Measurements from ENCODE around the gene SSBP3.

SSBP3 gene

DNA sequence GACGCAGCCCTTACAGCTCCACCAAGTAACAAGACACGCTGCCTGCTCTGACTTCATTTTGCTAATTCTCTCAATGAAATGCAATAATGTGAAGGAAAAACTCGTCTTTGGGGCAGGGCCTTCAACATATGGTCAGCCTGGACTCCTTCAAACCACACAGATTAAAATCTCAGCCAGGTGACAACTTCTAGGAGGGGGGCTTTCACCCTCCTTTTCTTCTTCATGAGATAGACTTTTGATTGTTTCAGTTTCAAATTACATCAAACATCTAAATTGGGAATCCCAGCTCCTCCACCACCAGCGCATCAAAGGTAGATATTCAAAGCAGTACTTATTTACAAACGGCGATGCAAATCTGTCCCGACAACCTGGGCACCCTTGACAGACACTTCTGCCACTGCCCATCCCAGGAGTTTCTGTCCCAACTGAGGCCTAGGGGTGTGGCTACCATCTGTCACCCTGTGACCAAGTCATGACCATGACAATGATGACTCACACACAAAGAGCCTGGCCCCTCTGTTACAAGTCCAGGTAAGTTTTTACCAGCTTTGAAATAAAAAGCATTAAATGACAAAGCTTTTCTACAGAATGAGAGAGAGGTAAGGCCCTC lies 29.7 kb downstream of the SSBP3 start:
- DNase-seq (ENCODE audit: low spot score), result peak; percentile 86
- in situ Hi-C loops (cut with MboI; ENCODE audit: low pct_unique_long_range_greater_than_20kb, low sequenced_read_pairs, unreplicated experiment), result no loop called here
- TF ChIP-seq, protein P1, sequence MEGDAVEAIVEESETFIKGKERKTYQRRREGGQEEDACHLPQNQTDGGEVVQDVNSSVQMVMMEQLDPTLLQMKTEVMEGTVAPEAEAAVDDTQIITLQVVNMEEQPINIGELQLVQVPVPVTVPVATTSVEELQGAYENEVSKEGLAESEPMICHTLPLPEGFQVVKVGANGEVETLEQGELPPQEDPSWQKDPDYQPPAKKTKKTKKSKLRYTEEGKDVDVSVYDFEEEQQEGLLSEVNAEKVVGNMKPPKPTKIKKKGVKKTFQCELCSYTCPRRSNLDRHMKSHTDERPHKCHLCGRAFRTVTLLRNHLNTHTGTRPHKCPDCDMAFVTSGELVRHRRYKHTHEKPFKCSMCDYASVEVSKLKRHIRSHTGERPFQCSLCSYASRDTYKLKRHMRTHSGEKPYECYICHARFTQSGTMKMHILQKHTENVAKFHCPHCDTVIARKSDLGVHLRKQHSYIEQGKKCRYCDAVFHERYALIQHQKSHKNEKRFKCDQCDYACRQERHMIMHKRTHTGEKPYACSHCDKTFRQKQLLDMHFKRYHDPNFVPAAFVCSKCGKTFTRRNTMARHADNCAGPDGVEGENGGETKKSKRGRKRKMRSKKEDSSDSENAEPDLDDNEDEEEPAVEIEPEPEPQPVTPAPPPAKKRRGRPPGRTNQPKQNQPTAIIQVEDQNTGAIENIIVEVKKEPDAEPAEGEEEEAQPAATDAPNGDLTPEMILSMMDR (IDR thresholded peaks at IDR 0.05; ENCODE audit: extremely low read depth, insufficient read depth, missing control alignments), result no peak

DNA sequence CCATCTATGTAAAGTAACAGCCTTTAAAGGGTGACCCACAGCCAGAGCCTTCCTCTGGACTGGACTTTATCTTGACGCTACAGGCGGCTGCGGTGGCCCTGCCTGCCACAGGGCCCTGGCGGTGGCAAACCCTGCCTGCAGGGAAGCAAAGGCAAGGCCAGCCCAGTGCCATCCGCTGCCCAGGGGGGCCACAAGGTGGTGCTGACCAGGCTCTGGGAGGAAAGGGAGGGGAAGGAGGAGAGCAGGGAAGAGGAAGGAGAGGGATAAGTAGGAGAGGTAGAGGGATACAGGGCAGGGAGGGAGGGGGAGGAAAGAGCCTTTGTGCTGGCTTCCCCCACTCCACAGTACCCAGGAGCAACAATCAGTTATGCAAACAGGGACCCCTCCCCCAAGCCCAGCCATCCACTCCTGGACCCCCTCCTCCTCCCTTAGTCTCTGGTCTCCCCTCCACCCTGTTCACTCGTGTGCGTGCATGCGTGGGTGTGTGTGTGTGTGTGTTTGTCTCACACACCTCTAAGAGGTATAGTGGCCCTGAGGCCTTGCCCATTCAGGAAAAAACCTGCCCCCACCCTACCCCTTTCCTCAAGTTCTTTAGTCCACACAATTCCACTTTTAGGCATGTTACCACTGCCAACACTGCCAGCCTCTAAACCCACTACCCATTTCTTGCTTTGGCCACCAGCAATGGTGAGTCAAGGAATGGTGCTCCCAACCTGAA lies 30.3 kb downstream of the SSBP3 start:
- TF ChIP-seq, protein P1 (IDR thresholded peaks at IDR 0.05; ENCODE audit: extremely low read depth, insufficient read depth, missing control alignments), result no peak
- in situ Hi-C loops (cut with MboI; ENCODE audit: low pct_unique_long_range_greater_than_20kb, low sequenced_read_pairs, unreplicated experiment), result no loop called here
- no peak for DNase-seq (ENCODE audit: low spot score)

DNA sequence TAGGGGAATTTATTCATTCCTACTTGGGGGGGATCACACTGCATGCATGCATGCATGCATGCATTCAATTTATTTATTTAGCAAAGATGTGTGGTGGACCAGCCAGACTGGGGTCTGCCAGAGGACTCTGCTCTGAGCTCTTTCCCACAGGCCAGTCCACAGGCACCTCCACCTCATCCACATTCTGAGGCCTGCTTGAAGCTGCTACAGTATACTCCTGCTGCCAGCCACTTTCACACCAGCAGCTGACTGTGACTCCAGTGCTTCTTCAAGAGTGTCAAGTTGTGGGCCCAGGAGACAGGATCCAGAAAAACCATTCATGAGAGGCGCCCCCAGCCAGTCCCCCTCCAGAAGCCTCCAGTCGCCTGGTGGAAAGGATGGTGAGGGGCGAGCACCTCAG lies 30.9 kb downstream of the SSBP3 start:
- no peak for DNase-seq (ENCODE audit: low spot score)
- in situ Hi-C loops (cut with MboI; ENCODE audit: low pct_unique_long_range_greater_than_20kb, low sequenced_read_pairs, unreplicated experiment), result no loop called here
- TF ChIP-seq, protein P1 (IDR thresholded peaks at IDR 0.05; ENCODE audit: extremely low read depth, insufficient read depth, missing control alignments), result no peak

DNA sequence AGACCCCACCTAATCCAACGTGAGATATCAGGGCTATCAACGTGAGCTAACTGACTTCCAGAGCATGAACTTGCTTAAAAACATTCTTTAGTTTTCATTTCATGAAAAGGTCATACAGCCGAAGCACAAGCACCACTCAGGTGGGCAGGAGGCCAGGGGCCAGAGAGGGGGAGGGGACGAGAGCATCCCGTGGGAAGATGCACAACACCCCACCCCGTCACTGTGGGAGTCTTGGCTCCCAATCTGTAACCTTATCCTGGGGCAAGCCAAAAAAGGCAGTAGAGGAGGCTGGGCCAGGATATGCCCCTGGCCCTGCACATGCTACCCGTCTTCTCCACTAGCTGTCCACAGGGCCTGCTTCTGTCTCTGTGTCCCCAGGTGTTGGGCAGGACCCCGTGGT lies 31.4 kb downstream of the SSBP3 start:
- TF ChIP-seq, protein P1 (IDR thresholded peaks at IDR 0.05; ENCODE audit: extremely low read depth, insufficient read depth, missing control alignments), result no peak
- DNase-seq (ENCODE audit: low spot score), result no peak
- in situ Hi-C loops (cut with MboI; ENCODE audit: low pct_unique_long_range_greater_than_20kb, low sequenced_read_pairs, unreplicated experiment), result no loop called here

DNA sequence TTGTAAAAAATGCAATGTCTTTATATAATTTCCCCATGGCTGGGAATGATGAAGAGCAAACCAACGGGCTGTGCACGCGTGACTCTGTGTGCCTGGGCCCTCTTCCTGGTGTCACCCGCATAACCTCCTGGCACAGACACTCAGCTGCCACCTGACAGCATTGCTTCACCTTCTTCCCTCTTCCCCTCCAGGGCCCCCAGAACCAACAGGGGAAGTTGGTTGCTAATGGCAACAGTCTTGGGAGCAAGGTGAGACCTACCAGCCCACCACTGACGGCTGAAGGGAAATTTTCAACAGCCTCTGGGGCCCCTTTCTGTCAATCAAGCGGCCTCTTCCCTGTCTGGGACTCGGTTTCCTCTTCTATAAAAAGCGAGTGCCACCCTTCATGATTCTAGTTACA lies 33.2 kb downstream of the SSBP3 start:
- in situ Hi-C loops (cut with MboI; ENCODE audit: low pct_unique_long_range_greater_than_20kb, low sequenced_read_pairs, unreplicated experiment), result no loop called here
- DNase-seq (ENCODE audit: low spot score), result peak; percentile 65
- TF ChIP-seq, protein P1 (IDR thresholded peaks at IDR 0.05; ENCODE audit: extremely low read depth, insufficient read depth, missing control alignments), result no peak

DNA sequence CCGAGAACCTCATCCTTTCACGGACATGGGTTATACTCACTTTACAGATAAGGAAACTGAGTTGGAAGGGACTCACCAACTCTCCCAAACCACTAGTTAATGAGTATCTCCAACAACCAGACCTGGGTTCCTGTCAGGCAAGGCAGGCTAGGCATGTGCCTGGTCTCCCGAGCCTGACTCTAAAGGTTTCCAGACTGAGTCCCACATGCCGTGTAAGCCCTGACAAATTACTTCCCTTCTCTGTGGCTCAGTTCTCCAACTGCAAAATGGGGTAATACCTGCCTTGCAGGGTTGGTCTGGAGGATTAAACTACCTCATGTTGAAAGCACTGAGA lies 34.3 kb downstream of the SSBP3 start:
- in situ Hi-C loops (cut with MboI; ENCODE audit: low pct_unique_long_range_greater_than_20kb, low sequenced_read_pairs, unreplicated experiment), result no loop called here
- TF ChIP-seq, protein P1 (IDR thresholded peaks at IDR 0.05; ENCODE audit: extremely low read depth, insufficient read depth, missing control alignments), result no peak
- DNase-seq (ENCODE audit: low spot score), result no peak

All from GM13977 (cell line).